Kidney (tissue), 14 donors: ENCODE measurements around the gene GSAP. TPM values are rescaled to one million over a fixed set of nuclear protein-coding genes. Genes with fewer than 3 reads are reported as not detected.
A peak's percentile ranks its signal among the peaks of the same experiment; 100 is the strongest.

ENCODE experiments used
- DNase-seq, 5 donors: peaks; one replicate each; pipeline ENCODE4 v3.0.0-alpha.2; 2013 to 2020
- FAIRE-seq: peaks from 2 replicates; lab custom pipeline; 2012; peaks lifted over from hg19 to GRCh38; lab: Jason Lieb, UNC
- H3K27ac ChIP-seq, 2 donors: one replicate each; pipeline ENCODE4 v1.7.0; 2013; ENCODE audit warnings: low read depth in 2 of 2, low read length in 2 of 2, inconsistent platforms in 1 of 2
- H3K27me3 ChIP-seq: one replicate; pipeline ENCODE4 v1.7.1; 2013; ENCODE audit warnings: low read length, inconsistent platforms; ENCODE audit not compliant: control insufficient read depth, insufficient read depth
- H3K36me3 ChIP-seq, 3 donors: one replicate each; pipeline versions ENCODE4 v1.7.0 to v1.7.1; 2013; ENCODE audit warnings: low read length in 3 of 3, control low read depth in 1 of 3, inconsistent platforms in 1 of 3; ENCODE audit not compliant: insufficient read depth in 3 of 3, control insufficient read depth in 2 of 3
- H3K4me1 ChIP-seq, 3 donors: one replicate each; pipeline versions ENCODE4 v1.7.0 to v1.7.1; 2013; ENCODE audit warnings: low read length in 3 of 3, inconsistent platforms in 1 of 3, low read depth in 1 of 3; ENCODE audit not compliant: control insufficient read depth in 2 of 3, insufficient read depth in 2 of 3
- H3K4me3 ChIP-seq, 3 donors: one replicate each; pipeline versions ENCODE4 v1.7.0 to v1.8.1; 2013; ENCODE audit warnings: low read length in 3 of 3, control low read depth in 1 of 3, inconsistent platforms in 1 of 3
- H3K9ac ChIP-seq, 3 donors: one replicate each; pipeline versions ENCODE4 v1.7.0 to v1.7.1; 2013; ENCODE audit warnings: low read length in 3 of 3, control low read depth in 1 of 3, inconsistent platforms in 1 of 3
- H3K9me3 ChIP-seq, 3 donors: one replicate each; pipeline versions ENCODE4 v1.7.0 to v1.7.1; 2013; ENCODE audit warnings: low read length in 3 of 3, control low read depth in 1 of 3, inconsistent platforms in 1 of 3; ENCODE audit not compliant: control insufficient read depth in 2 of 3, insufficient read depth in 1 of 3
- CTCF ChIP-seq: IDR thresholded peaks from 3 replicates; pipeline ENCODE4 v1.5.1; 2012; ENCODE audit warnings: mild to moderate bottlenecking, moderate library complexity, borderline replicate concordance; ENCODE audit not compliant: insufficient read depth; ENCODE audit errors: extremely low read depth
- intact Hi-C: fragments of 100-400 bp; cut with DNase I; formaldehyde crosslinking; loops from one replicate; pipeline ENCODE4 v1.11.1; 2022
- polyA plus RNA-seq: library from polyadenylated mRNA; stranded (reverse); fragments of 350-450 nt; fragmentation: Illumina TruSeq; extraction: RNeasy Lipid Tissue Mini Kit (QIAGEN cat#74804); gene quantifications from one replicate; pipeline ENCODE4 v1.2.3, GENCODE V29; 2014; ENCODE audit warnings: low read depth, low replicate concordance; ENCODE audit not compliant: insufficient read depth
- total RNA-seq: library from RNA; stranded (reverse); fragmentation: NEBNext Ultra II Directional; extraction: Animal tissue kit (Norgen Biotek cat#: 25700); gene quantifications from one replicate; pipeline ENCODE4 v1.2.1, GENCODE V29; 2021
- donor health status: control.
- donor health status: control.
- donor health status: control.
- donor health status: control.
- donor health status: control.
- donor health status: DM: yes; HTN: yes; CAD: no.
- donor health status: Normal renal cell carcinoma (clear cell type).

Gene GSAP
- total and polyA plus RNA-seq, 2 donors from 2014 or later = 11.7 to 29.4 TPM

GRCh38 chr7:77316219-77316978 is 99.8 kb downstream of the GSAP start:
- no peak overlapping the region for H3K4me3 ChIP-seq
- no peak for FAIRE-seq
- H3K36me3 ChIP-seq = peaks cover 0 to 17% (median 2%) of the 10 kb centered on the region in 3 donors
- no peaks in the 10 kb centered on the region for H3K4me1 ChIP-seq
- H3K9ac ChIP-seq = no peak overlapping the region
- intact Hi-C loops = no loop called here
- H3K9me3 ChIP-seq = no peaks in the 10 kb centered on the region
- DNase-seq = no peak
- H3K27me3 ChIP-seq = no peaks in the 10 kb centered on the region
- TF ChIP-seq CTCF = no peak
- peak overlapping the region in 1 of 2 donors; percentile 2 for H3K27ac ChIP-seq

- FAIRE-seq = no peak
- intact Hi-C loops = no loop called here
Observed at GRCh38 chr7:77315182-77315591, 101.0 kb downstream of the GSAP start.

DNA sequence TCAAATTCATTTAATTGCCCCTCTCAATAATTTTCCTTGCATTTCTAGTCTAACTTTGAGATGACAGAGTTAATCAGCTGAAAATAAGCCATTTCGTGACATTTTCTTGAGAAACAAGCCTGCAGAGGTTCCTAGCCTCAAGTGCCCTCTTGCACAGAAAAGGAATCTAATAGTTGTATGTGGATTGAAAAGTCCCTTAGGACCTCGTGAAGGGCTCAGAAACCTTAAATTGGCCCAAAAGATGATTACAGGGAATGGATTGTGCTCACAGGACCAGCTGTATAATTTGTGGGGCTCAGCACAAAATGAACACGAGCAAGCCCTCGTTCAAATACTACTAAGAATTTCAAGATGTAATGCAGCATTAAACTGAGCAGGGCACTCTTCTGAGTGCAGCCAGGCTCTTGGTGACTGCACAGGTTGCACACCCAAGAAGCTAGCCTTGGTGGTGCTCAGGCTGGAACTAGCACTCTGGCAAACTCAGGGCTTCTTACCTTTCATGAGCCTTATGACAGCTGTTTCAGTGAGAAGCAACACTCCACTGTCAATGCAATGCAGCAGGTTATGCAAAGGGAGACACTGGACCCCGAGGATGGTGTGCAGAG is 102.2 kb downstream of the GSAP start:
- DNase-seq (no peak), FAIRE-seq (no peak)
- Histone ChIP-seq H3K27me3 (no peaks in the 10 kb centered on the region), H3K36me3 (peaks cover 0 to 17% (median 2%) of the 10 kb centered on the region in 3 donors), H3K9me3 (no peaks in the 10 kb centered on the region), H3K9ac (no peak overlapping the region), H3K4me1 (peaks cover 0 to 16% (median 3%) of the 10 kb centered on the region in 3 donors), H3K27ac (no peak overlapping the region), H3K4me3 (no peak overlapping the region)
- TF ChIP-seq CTCF = no peak
- intact Hi-C loops = no loop called here

More at GRCh38 chr7:77315182-77315591, 101.0 kb downstream of the GSAP start:
- H3K9me3 ChIP-seq = no peaks in the 10 kb centered on the region
- peaks cover 0 to 17% (median 2%) of the 10 kb centered on the region in 3 donors for H3K36me3 ChIP-seq
- H3K4me1 ChIP-seq = peaks cover 0 to 5% (median 0%) of the 10 kb centered on the region in 3 donors
- DNase-seq = no peak
- TF ChIP-seq CTCF = no peak
- no peaks in the 10 kb centered on the region for H3K27me3 ChIP-seq
- no peak overlapping the region for H3K9ac ChIP-seq
- no peak overlapping the region for H3K4me3 ChIP-seq
- H3K27ac ChIP-seq = no peak overlapping the region
